A673 (cell line): ENCODE data around the gene HTR5A. TPM values are rescaled to one million over a fixed set of nuclear protein-coding genes. Genes with fewer than 3 reads are reported as not detected.

Experiments
- BruUV-seq: library from RNA; stranded (reverse); fragments of 400-500 nt; replicated peaks from 2 replicates; lab custom pipeline; 2021; lab: Mats Ljungman, UMichigan
- CTCF ChIA-PET: fragments of 300-600 bp; sonication (Branson Sonifier 250); formaldehyde crosslinking; loops from one replicate; lab custom pipeline; 2022; ENCODE audit warnings: antibody characterized with exemption; lab: Charles Lee
- POLR2A ChIA-PET: fragments of 300-600 bp; sonication (Branson Sonifier 250); formaldehyde crosslinking; loops from one replicate; lab custom pipeline; 2022; ENCODE audit warnings: antibody characterized with exemption; ENCODE audit not compliant: low non-redundant PET; lab: Charles Lee
- DNase-seq: peaks from one replicate; pipeline ENCODE4 v3.0.0-alpha.2; 2015; ENCODE audit warnings: low spot score
- H3K27ac ChIP-seq: fragments of 200-600 bp; sonication (generic); 2 replicates; pipeline ENCODE4 v1.5.1; 2016; ENCODE audit warnings: mixed run types, low read depth, mild to moderate bottlenecking, mixed read lengths, antibody characterized with exemption, low read length; ENCODE audit not compliant: poor library complexity, severe bottlenecking
- H3K27me3 ChIP-seq: fragments of 200-600 bp; sonication (generic); replicated peaks from 2 replicates; pipeline ENCODE4 v1.6.1; 2017; ENCODE audit warnings: mixed run types, low read depth, mild to moderate bottlenecking, mixed read lengths, antibody characterized with exemption, low read length; ENCODE audit not compliant: insufficient read depth, poor library complexity
- H3K36me3 ChIP-seq: fragments of 200-600 bp; sonication (generic); 2 replicates; pipeline ENCODE4 v1.6.1; 2016; ENCODE audit warnings: mixed run types, mild to moderate bottlenecking, mixed read lengths, antibody characterized with exemption, low read length; ENCODE audit not compliant: insufficient read depth, poor library complexity, severe bottlenecking
- H3K4me1 ChIP-seq: fragments of 200-600 bp; sonication (generic); 2 replicates; pipeline ENCODE4 v1.6.1; 2017; ENCODE audit warnings: mixed run types, mild to moderate bottlenecking, mixed read lengths, antibody characterized with exemption, low read length; ENCODE audit not compliant: insufficient read depth, poor library complexity, severe bottlenecking
- H3K4me3 ChIP-seq: fragments of 200-600 bp; sonication (generic); 2 replicates; pipeline ENCODE4 v1.5.1; 2016; ENCODE audit warnings: low read depth, mixed run types, mild to moderate bottlenecking, mixed read lengths, low read length; ENCODE audit not compliant: poor library complexity, severe bottlenecking
- H3K9me3 ChIP-seq: fragments of 200-600 bp; sonication (generic); 2 replicates; pipeline ENCODE4 v1.6.1; 2016; ENCODE audit warnings: mixed run types, low read depth, mild to moderate bottlenecking, mixed read lengths, antibody characterized with exemption, low read length; ENCODE audit not compliant: poor library complexity, severe bottlenecking
- CTCF ChIP-seq: fragments of 300-800, 200-600 bp; sonication (generic); conservative IDR thresholded peaks from 2 replicates; pipeline ENCODE4 v1.5.1; 2017; ENCODE audit warnings: low read depth, mild to moderate bottlenecking, antibody characterized with exemption, low read length, moderate library complexity, mixed read lengths
- EZH2 ChIP-seq: fragments of 200-600 bp; sonication (generic); IDR thresholded peaks from 2 replicates; pipeline ENCODE4 v1.6.1; 2017; ENCODE audit warnings: borderline replicate concordance, low read depth, mild to moderate bottlenecking, mixed read lengths, antibody characterized with exemption, low read length; ENCODE audit not compliant: poor library complexity, severe bottlenecking
- intact Hi-C: fragments of 100-400 bp; cut with micrococcal nuclease; formaldehyde crosslinking; loops from one replicate; pipeline ENCODE4 v1.10.0; 2022; ENCODE audit not compliant: unreplicated experiment
- total RNA-seq: library from RNA; stranded (reverse); gene quantifications from 2 replicates; pipeline ENCODE4 v1.2.3, GENCODE V29; 2021

HTR5A gene
- total RNA-seq, 1 experiment from 2014 or later: not detected

GRCh38 chr7:155058896-155059295, 11.2 kb upstream of the HTR5A start:
- Histone ChIP-seq H3K9me3 (no peaks in the 10 kb centered on the region), H3K27ac (no peak overlapping the region), H3K4me1 (no peaks in the 10 kb centered on the region), H3K27me3 (peaks cover 23% of the 10 kb centered on the region), H3K4me3 (no peak overlapping the region), H3K36me3 (no peaks in the 10 kb centered on the region)
- DNase-seq: no peak
- CTCF ChIA-PET: no interaction called here
- TF ChIP-seq CTCF (no peak), EZH2 (no peak)
- POLR2A ChIA-PET: no interaction called here
- intact Hi-C loops: no loop called here
- BruUV-seq: no TSS peak

GRCh38 chr7:155059703-155060102, 10.4 kb upstream of the HTR5A start:
- intact Hi-C loops: no loop called here
- POLR2A ChIA-PET: no interaction called here
- H3K27ac ChIP-seq: no peak overlapping the region
- no peak for DNase-seq
- BruUV-seq: no TSS peak
- no peaks in the 10 kb centered on the region for H3K9me3 ChIP-seq
- TF ChIP-seq CTCF (no peak), EZH2 (no peak)
- H3K4me1 ChIP-seq: no peaks in the 10 kb centered on the region
- CTCF ChIA-PET: no interaction called here
- peaks cover 23% of the 10 kb centered on the region for H3K27me3 ChIP-seq
- H3K4me3 ChIP-seq: no peak overlapping the region
- no peaks in the 10 kb centered on the region for H3K36me3 ChIP-seq

- ChIA-PET CTCF (no interaction called here), POLR2A (no interaction called here)
- H3K9me3 ChIP-seq: no peaks in the 10 kb centered on the region
- no peaks in the 10 kb centered on the region for H3K36me3 ChIP-seq
- no peak for DNase-seq
- H3K27me3 ChIP-seq: peaks cover 22% of the 10 kb centered on the region
- no TSS peak for BruUV-seq
- no peak overlapping the region for H3K4me3 ChIP-seq
- no peaks in the 10 kb centered on the region for H3K4me1 ChIP-seq
- no peak for TF ChIP-seq CTCF
- TF ChIP-seq EZH2: no peak
- intact Hi-C loops: no loop called here
- H3K27ac ChIP-seq: no peak overlapping the region
Observed at GRCh38 chr7:155062411-155062810, 7.7 kb upstream of the HTR5A start.
